EL (cell line): Measurements from ENCODE around the gene ZDHHC9.

Source experiments
- DNase-seq: peaks from one replicate; pipeline ENCODE4 v3.0.0-alpha.2; 2016

Gene ZDHHC9

DNA sequence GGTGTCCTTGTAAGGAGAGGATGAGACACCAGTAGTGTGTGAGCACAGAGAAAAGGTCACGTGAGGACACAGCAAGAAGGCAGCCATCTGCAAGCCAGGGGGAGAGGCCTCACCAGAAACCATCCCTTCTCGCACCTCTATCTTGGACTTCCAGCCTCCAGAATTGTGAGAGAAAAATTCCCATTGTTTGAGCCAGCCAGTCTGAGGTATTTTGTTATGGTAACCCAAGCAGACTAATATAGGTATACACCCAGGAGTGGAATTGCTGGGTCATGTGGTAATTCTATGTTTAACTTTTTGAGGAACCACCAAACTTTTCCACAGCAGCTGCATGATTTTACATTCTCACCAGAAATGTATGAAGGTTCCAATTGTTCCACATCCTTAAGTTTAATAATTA lies 25.6 kb downstream of the ZDHHC9 start:
- DNase-seq, result no peak

DNA sequence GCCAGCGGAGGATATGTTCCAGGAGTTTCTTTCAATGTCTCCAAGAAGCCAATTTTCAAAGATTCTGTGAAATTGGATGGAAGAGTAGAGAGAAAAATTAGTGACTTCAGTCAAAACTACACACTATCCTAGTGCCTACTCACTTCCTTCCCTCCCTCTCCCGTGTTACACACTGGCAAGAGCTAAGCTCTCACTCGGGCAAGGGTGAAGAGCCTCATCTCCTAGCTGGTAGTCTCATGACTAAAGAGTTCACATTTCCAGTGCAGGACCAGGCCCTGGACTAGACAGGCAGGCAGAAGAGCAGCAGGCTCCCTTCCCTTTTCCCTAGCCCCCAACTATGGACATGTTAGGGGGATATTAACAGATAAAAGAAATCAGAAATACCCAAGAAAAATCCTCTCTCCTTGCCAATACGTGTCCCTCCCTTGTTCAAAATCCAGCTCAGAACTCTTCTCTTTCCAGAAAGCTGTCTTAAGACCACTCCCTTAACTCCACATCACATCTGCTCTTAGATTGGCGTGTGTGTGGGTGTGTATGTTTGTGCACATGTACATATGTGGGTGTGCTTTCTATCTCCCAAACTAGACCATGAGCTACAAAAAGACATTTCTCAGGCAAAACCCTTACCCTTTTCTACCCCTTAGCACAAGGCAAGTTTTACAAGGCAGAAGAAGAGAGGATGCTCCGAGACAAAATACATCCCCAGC lies 29.9 kb downstream of the ZDHHC9 start:
- DNase-seq, result no peak

DNA sequence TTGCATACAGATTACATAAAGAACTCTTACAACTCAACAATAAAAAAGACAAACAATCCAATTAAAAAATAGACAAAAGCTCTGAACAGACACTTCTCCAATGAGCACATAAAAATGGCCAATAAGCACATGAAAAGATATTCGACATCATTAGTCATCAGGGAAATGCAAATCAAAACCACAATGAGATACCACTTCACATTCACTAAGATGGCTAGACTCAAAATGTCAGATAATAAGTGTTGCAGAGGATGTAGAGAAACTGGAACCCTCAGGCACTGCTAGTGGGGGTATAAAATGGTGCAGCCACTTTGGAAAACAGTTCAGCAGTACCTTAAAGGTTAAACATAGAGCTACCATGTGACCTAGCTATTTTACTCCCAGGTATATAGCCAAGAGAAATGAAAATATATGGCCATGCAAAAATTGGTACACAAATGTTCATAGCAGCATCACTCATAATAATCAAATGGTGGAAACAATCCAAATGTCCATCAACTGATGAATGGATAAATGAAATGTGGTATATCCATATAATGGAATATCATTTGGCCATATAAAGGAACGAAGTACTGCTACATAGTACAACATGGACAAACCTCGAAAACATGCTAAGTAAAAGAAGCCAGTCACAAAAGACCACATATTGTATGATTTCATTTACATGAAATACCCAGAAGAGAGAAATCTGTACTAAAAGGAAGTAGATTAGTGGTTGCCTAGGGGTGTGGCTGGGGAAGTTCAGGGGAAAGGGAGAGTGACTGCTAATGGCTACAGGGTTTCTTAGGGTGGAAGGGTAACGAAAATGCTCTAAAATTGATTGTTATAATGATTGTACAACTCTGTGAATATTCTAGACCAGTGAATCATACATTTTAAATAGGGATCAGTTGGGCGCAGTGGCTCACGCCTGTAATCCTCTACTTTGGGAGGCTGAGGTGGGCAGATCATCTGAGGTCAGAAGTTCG lies 34.6 kb downstream of the ZDHHC9 start:
- peak; percentile 15 for DNase-seq

DNA sequence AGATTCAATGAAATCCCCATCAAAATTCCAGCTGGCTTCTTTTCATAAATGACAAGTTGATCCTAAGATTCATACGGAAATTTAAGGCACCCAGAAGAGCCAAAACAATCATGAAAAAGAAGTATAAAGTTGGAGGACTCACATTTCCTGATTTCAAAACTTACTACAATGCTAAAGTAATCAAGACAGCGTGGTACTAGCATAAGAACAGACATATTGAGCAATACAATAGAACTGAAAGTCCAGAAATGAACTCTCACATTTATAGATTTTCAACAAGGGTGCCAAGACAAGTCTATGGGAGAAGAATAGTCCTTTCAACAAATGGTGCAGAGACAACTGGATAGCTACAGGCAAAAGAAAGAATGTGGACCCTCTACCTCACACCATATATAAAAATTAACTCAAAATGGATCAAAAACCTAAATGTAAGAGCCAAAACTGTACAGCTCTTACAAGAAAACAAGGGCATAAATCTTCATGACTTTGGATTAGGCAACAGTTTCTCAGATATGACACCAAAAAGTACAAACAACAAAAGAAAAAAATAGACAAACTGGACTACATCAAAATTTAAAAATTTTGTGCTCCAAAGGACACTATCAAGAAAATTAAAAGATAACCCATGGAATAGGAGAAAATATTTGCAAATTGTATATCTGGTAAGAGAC lies 35.4 kb downstream of the ZDHHC9 start:
- no peak for DNase-seq

DNA sequence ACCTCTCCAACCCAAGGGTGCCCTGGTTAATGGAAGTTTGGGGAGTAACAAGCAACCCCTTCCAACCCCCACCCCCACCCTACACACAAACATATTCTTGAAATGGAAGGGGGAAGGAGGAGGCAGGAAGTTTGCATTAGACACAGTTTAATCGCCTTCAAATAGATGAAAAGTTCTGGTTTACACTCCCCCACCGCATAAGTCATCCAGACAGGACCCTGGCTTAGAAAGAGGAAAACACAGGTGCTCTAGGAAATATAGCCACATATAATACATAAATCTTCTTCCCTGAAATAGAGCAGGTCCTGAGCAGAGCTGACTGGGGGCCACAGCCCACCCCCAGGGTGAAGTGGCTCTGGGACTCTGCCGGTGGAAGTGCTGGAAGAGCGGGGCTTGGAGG lies 38.9 kb downstream of the ZDHHC9 start:
- DNase-seq, result no peak

DNA sequence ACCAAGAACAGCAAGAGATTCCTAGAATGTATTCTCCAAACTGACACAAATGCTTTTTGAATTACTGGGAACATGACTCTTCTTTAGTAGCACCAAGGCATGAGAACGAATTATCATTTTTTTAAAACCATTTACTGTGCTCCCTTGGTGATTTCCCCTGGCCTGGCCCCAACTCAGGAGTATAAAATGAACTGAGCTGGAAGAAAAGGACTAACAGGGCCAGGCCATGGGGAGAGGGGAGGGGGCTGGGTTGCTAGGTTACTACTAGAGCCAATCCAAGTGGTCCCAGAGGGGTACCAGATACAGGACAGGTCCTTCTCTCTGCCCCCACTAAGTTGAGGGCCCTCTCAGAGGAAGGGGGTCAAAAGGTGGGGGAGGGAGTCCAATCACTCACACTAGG lies 40.8 kb downstream of the ZDHHC9 start:
- DNase-seq, result no peak

DNA sequence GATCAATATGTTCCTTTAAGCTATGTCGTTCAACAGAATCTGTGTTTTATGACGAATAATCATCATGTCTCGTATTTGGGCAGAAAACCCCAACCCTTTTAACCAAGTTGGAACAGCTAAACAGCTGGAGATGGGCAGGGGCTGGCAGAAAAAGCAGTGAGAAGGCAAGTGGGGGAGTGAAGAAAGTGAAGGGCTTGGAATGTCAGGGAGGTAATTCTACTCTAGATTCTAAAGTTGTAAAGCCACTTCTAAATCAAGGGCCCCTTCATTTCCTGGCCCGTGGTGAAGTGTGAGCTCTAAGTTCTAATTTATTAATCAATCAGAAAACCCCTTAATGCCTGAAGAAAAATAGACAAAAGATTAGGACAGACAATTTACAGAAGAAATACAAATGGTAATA lies 43.5 kb downstream of the ZDHHC9 start:
- DNase-seq, result no peak

DNA sequence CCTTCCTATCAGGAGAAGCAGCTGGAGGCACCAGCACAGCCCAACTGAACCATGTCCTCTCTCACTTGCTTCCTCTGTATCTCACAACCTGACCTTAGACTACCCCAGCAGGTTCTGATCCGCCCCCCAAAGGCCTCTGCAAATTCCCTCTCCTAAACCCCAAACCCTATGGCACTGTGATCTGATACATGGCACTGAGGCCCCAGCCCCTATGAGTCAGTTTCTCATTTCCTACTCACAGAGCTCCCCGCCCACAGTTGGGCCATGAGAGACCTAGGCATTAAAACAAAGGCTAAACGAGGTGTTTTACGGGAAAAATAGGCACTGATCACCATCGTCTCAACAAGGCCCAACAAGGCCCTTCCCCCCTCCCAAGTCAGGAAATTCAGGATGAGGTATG lies 44.8 kb downstream of the ZDHHC9 start:
- no peak for DNase-seq

DNA sequence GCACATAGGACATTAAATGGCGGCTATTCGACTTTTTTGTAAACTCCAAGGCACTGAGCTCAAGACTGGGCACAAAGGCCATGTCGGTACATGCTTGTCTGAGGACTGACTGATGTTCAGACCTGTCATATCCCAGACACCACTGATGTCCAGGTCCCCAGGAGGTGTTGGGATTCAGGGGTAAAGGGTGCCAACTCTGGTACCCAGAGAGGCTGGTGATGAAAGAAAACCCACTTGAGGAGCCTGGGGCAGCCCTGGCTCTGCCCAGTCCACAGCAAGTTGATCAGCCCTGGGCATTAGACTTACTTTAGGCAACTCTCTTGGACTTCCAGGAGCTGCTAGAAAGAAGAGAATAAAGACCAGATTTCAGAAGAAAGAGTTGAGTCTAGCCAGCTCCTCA lies 45.2 kb downstream of the ZDHHC9 start:
- DNase-seq, result no peak

DNA sequence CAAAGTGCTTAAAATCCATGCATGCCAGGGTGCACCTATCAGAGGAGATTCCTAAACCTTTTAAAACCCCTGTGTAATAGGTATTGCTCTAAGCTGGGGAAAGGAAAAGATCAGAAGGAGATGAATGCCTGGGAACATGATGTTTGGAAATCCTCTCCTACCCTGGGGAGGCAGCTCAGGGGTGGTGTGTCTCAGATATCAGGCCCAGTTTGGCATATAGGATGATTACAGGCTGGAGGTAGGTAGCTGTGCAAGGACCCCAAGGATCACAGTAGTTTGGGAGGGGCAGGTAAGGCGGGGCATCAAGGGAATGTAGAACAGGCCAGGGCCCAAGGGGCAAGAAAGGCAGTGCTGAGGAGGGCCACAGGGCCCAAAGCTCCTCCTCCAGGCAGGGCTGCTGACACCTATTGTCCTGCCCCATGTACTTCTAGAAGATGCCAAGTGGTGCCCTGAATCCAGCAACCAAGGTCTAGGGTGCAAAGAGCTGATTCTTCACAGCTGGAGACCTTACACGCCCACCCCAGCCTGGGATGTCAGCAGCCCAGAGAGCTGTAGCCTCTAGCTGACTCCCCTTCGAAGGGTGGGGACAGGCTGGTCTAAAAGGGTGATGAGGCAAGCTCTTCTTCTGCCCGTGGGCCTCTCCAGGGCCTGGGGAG lies 46.3 kb downstream of the ZDHHC9 start:
- DNase-seq, result no peak

DNA sequence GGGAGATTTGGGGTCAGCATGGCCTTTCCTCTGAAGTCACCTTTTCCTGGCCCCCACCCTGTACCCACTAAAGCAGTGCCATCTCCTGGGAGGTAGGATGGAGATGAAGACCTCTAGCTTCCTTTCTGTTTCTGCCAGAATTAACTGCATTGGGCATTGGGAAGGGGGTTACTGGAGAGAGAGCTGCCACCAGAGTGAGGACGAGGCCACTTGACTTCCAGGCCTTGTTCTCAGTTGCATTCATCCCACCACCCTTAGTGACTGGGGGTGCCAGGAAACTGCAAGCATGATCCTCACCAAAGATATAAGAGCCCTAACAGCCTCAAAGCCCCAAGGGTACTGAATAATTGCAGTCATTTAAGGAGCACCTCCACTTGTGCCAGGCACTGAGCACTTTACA lies 48.1 kb downstream of the ZDHHC9 start:
- no peak for DNase-seq

DNA sequence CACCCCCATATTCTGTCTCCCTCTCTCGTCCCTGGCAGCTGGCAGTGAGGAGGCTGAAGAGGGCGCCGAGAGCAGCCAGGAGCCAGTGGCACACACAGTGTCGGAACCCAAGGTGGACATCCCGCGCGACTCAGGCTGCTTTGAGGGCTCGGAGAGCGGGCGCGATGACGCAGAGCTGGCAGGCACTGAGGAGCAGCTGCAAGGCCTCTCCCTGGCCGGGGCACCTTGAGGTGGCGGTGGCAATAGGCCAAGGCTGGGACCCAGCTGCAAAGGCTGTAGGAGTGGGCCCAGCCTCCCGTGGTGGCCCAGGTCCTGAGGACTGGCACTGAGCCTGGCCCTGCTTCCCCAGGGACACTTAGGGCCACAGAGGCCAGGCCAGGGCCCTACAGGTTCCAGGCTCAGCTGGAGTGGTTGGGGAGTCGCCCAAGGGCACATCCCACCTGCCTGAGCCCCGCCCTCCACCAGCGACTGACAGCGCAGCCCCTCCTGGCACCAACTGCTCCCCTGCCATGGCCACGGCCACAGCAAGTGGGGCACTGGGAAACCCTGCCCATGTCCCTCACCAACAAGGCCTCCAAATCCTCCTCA lies 50.0 kb downstream of the ZDHHC9 start:
- no peak for DNase-seq

DNA sequence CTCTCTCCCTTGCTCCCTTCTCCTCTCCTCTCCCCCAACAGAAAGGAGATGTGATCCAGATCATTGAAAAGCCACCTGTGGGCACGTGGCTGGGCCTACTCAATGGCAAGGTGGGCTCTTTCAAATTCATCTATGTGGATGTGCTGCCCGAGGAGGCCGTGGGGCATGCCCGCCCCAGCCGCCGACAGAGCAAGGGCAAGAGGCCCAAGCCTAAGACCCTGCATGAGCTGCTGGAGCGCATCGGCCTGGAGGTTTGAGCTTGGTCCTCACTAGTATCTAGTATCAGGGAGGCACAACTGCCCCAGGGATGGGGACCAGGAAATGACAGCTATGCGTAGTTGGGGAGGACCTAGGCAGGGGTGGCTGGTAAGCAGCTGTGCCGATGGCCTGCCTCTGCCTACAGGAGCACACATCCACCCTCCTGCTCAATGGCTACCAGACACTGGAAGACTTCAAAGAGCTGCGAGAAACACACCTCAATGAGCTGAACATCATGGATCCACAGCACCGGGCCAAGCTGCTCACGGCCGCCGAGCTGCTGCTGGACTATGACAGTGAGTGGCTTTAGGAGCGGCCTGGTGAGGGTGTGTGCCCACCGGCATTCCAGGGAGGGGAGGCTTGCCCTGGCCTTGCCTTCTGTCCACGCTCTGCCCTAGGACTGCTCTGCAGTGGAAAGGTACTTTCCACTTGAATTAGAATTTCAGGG lies 50.9 kb downstream of the ZDHHC9 start:
- DNase-seq, result no peak

DNA sequence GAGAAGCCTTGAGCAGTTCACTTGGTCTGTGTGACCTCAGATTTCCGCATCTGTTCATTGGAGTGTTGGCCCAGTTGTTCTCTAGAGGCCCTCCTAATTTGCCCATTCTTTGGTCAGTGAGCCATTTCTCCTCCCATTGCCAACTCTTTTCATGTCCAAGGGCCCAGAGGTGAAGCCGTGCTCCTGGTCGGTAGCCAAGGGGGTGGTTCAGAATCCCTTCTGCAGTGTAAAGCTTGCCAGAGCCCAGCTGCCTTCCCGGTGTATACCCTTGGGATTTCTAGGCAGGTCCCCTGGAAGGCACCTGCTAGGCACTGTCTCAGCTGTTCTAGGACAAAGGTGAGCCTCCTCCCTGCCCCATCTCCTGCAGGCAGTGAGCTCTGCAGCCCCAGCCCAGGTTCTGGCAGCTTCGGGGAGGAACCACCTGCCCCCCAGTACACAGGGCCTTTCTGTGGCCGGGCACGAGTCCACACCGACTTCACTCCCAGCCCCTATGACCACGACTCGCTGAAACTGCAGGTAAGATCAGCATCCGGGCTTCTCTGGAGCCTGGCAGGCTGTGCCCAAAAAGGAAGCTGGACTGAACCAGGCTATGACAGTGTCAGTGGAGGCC lies 51.6 kb downstream of the ZDHHC9 start:
- no peak for DNase-seq

DNA sequence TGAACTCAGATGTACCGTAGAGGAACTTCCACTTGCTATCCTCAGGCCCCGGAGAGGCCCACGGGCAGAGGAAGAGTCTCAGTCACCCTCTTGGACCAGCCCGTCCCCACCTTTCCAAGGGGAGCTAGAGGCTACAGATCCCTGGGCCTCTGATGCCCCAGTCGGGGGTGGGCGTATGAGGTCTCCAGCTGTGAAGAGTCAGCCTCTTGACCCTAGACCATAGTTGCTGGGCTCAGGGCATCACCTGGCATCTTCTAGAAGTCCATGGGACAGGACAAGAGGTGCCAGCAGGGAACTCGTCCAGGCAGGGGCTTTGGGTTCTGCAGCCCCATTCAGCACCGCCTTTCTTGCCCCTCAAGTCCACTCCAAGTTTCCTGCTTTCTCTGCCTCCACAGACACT lies 52.4 kb downstream of the ZDHHC9 start:
- DNase-seq, result no peak

DNA sequence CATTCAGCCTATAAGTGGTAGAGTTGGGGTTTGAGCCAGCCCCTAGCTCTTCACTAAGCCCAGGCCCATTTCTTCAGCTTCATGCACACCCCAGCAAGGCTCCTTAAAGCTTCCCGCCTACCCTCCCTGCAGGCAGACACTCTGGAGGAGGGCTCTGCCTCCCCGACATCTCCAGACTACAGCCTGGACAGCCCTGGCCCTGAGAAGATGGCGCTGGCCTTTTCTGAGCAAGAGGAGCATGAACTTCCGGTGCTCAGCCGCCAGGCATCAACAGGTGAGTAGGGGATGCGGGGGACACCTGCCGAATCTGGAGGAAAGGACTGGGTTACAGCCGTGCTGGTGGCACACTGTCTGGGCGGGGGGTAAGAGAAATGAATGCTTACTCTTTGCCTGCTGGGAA lies 52.9 kb downstream of the ZDHHC9 start:
- no peak for DNase-seq

DNA sequence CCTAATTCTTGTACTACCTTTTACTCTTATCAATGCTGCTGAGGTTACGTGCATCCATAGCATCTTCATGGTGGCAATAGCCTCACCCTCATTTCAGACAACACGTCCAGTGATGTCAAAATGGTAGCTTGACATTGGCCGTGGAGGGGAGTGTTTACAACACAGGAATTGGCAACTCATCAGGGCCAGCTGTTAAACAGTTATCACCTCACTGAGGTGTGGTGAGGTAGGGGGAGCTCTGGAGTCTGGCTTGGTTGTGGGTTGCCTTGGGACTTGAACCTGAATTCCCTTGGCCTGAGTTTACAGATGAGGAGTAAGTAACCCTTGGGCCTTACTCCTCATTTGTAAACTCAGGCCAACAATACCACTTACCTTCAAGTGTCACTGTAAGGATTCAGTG lies 53.5 kb downstream of the ZDHHC9 start:
- no peak for DNase-seq

DNA sequence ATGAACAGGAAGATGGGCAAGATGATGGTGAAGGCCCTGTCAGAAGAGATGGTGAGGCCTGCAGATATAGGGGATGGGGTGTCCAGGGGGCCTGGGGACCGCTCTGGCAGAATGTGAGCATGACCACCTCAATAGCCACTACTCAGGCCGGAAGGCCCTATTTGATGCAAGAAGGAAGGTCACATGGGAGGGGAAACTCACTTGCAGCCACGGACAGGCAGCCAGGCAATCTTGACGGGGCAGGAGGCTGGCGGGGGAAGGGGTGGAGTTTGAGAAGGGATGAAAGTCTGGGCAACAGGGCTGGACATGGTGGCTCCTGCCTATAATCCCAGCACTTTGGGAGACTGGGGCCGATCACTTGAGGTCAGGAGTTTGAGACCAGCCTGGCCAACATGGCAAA lies 55.2 kb downstream of the ZDHHC9 start:
- no peak for DNase-seq

DNA sequence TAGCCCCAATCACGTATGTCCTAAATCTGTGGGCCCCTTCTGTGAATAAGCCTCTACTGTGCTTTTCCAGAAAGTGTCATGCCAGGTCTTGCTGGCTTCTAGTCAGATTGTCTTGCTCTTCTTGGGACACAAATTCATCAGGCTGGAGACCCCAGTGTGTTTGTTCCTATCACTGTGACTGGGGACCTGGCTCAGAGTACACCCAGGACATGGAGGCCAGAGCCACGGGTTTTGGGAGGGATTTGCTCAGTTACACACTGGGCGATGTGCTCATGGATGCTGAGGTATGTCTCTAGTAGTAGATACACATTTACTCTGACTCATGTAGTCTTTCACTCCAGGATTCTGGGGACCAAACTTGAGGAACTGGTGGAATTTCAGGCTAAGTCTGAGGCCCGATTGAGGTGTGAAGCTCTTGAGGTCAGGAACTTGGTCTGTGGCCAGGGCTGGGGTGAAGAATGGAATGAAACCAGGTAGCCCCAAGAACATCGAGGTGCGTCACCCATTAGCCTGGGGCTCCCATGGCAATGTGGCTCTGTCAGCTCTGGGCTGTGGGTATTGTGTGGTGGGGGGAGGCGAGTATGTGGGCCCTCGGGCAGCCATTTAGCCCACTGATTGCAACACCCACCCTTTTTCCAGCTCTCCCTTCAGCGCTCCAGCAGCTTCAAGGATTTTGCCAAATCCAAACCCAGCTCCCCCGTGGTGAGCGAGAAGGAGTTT lies 56.2 kb downstream of the ZDHHC9 start:
- DNase-seq, result no peak

DNA sequence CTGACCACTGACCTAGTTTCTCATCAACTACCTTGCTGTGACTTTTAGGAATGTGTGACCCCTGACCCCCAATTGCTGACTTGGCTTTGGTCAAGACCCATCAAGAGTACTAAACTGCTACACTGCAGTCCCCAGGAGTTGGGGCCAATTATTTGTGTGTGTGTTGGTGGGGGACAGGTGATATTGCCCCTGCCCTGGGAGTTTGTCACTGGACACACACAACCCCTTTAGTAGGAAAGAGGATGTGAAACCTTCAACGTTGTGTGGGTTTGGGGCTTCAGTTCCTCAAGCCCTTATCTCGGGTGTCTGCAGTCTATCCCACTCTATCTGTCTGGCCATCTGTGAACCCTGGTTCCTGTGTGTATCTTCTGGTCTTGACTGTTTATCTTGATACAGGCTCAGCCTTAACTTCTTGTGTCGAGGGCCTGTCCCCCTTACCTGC lies 57.5 kb downstream of the ZDHHC9 start:
- DNase-seq, result no peak
